ENCODE data around the gene PLCB3.

- TF ChIP-seq, protein P1, sequence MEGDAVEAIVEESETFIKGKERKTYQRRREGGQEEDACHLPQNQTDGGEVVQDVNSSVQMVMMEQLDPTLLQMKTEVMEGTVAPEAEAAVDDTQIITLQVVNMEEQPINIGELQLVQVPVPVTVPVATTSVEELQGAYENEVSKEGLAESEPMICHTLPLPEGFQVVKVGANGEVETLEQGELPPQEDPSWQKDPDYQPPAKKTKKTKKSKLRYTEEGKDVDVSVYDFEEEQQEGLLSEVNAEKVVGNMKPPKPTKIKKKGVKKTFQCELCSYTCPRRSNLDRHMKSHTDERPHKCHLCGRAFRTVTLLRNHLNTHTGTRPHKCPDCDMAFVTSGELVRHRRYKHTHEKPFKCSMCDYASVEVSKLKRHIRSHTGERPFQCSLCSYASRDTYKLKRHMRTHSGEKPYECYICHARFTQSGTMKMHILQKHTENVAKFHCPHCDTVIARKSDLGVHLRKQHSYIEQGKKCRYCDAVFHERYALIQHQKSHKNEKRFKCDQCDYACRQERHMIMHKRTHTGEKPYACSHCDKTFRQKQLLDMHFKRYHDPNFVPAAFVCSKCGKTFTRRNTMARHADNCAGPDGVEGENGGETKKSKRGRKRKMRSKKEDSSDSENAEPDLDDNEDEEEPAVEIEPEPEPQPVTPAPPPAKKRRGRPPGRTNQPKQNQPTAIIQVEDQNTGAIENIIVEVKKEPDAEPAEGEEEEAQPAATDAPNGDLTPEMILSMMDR (IDR thresholded peaks at IDR 0.05), result no peak
- no peak for TF ChIP-seq POLR2A (IDR thresholded peaks at IDR 0.05)
These were observed 65.5 kb downstream of the PLCB3 start for GRCh38 chr11:64316672-64317324.
